GM12891 (cell line): Measurements from ENCODE around the gene DNTTIP2.
"Not testable (repeated sequence)": the region's sequence is repeated elsewhere in the genome, so short reads cannot be mapped to it uniquely, and the experiment has no call there.

Source experiments
- DNase-seq: peaks from one replicate; pipeline ENCODE4 v3.0.0; 2011; ENCODE audit warnings: low spot score; ENCODE audit not compliant: insufficient read length
- FAIRE-seq: peaks from 2 replicates; lab custom pipeline; 2011; peaks lifted over from hg19 to GRCh38; lab: Jason Lieb, UNC
- PAX5 ChIP-seq: IDR thresholded peaks from 2 replicates; pipeline ENCODE4 v1.6.1; 2011; ENCODE audit warnings: low read length, moderate library complexity, mild to moderate bottlenecking; ENCODE audit not compliant: insufficient read depth, severe bottlenecking
- POLR2A ChIP-seq: IDR thresholded peaks from 2 replicates; pipeline ENCODE4 v1.6.1; 2011; ENCODE audit warnings: low read depth, low read length, control low read depth
- POLR2AphosphoS5 ChIP-seq: IDR thresholded peaks from 2 replicates; pipeline ENCODE4 v1.6.1; 2011; ENCODE audit warnings: low read depth, low read length, control low read depth
- POU2F2 ChIP-seq: IDR thresholded peaks from 2 replicates; pipeline ENCODE4 v1.6.1; 2011; ENCODE audit warnings: low read depth, mild to moderate bottlenecking, control low read depth, low read length, moderate library complexity
- SPI1 ChIP-seq: IDR thresholded peaks from 2 replicates; pipeline ENCODE4 v1.6.1; 2011; ENCODE audit warnings: low read depth, low read length, control low read depth
- TAF1 ChIP-seq: IDR thresholded peaks from 2 replicates; pipeline ENCODE4 v1.6.1; 2011; ENCODE audit warnings: low read depth, low read length, control low read depth

The DNTTIP2 gene

DNA sequence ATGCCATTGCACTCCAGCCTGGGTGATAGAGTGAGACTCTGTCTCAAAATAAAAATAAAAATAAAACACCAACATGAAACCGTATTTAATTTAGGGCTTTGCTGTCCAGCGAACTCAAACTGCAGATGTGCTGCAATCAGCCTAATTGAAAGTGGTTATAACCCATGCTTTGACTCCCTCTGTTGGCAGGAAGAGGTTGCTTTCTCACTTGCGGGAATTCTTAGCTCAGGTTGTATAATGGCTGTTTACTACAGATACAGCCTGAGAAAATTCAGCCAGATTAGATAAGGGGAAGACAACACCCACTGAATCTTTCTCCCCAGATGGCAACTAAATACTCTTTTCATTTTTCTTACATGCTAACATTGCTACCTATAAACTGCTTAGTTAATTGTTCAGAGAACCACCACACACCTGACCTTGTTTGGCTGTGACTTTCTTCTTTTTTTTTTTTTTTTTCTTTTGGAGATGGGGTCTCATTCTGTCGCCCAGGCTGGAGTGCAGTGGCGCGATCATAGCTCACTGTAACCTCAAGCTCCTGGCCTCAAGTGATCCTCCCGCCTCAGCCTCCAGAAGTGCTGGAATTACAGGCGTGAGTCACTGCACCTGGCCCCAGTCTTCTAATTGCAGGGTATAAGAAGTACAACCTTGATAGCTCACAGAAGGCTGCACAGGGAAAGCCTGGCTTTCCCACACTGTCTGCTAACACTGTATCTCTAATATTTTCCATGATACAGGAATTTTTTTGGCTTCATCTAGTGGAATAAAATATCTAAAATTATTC, 34.6 kb downstream of the DNTTIP2 start:
- no peak for TF ChIP-seq PAX5
- no peak for TF ChIP-seq POLR2A
- TF ChIP-seq SPI1: no peak
- TF ChIP-seq POLR2AphosphoS5: no peak
- no peak for TF ChIP-seq TAF1
- TF ChIP-seq POU2F2: no peak
- peak; percentile 31 for DNase-seq
- peak; percentile 45 for FAIRE-seq

GRCh38 chr1:93842750-93843500, 36.1 kb downstream of the DNTTIP2 start:
- DNase-seq: no peak
- FAIRE-seq: no peak
- TF ChIP-seq PAX5 (no peak), POU2F2 (no peak), TAF1 (no peak), POLR2A (no peak), POLR2AphosphoS5 (no peak), SPI1 (no peak)

- DNase-seq (no peak), FAIRE-seq (no peak)
- no peak for TF ChIP-seq TAF1
- no peak for TF ChIP-seq SPI1
- no peak for TF ChIP-seq POU2F2
- TF ChIP-seq POLR2AphosphoS5: no peak
- no peak for TF ChIP-seq POLR2A
- no peak for TF ChIP-seq PAX5
These were observed 37.2 kb downstream of the DNTTIP2 start for GRCh38 chr1:93841771-93842170.

DNA sequence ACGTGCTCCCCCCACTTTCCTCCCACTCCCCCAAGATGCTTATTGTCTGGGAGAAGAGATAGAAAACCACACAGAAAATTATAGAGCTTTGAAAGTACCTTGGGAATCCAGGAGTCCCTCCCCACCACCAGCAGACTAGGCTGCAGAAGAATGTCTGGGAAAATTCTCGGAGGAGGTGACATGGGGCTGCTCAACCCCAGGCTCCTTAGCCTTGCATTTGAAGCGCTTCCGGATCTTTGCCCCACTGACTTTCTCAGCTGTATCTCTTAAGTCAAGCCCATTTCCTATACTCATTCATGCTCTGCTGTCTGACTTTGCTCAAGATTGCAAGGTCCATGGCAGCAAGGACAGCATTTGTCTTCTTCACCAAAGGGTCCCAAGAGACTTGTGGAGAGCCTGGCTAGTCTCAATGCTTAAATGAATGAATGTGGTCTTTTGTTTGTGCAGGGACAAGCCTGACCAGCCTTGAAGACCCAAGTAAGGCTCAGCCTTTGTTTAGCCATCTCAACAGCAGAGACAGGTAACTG, 38.0 kb downstream of the DNTTIP2 start:
- TF ChIP-seq POU2F2 (no peak), TAF1 (no peak), POLR2AphosphoS5 (no peak), POLR2A (no peak), PAX5 (no peak), SPI1 (no peak)
- FAIRE-seq (no peak), DNase-seq (no peak)

DNA sequence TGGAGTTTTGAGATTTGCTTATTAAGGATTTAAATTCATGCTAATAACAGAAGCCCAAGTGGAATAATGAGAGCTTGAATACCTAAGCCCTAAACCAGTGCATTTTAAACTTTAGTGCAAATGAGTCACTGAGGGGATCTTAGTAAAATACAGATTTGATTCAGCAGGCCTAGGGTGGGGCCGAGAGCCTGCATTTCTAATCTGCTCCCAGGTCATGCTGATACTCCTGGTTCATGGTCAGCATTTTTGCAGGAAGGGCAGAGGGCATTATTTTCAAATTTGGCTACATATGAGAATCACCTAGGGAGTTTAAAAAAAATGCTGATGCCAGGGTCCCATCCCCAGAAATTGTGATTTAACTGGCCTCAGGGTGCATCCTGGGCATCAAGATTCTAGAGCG, 39.3 kb downstream of the DNTTIP2 start:
- FAIRE-seq (no peak), DNase-seq (no peak)
- TF ChIP-seq TAF1 (no peak), POU2F2 (no peak), SPI1 (no peak), PAX5 (no peak), POLR2AphosphoS5 (no peak), POLR2A (no peak)

DNA sequence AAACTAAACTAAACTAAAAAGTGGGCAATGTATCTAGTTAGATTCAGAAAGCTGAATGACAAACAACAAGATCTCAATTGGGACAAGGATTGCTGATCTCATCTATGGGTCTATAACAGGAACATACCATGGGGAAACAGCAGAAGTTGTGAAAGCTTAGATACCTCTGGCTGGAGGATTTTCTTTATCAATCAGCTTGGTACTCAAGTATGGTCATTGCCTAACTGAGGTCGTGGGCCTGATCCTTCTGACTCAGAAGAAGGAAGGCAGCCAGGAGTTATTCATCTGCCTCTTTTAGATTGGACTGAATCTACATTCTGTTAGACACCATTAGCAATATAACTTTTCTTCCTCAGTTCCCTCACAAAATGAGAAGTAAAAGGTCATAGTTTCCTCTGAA, 39.7 kb downstream of the DNTTIP2 start:
- TF ChIP-seq POLR2A (no peak), TAF1 (no peak), POLR2AphosphoS5 (no peak)
- FAIRE-seq (no peak), DNase-seq (no peak)

GRCh38 chr1:93837961-93838360, 41.0 kb downstream of the DNTTIP2 start:
- DNase-seq (no peak), FAIRE-seq (no peak)
- no peak for TF ChIP-seq SPI1
- no peak for TF ChIP-seq TAF1
- TF ChIP-seq POU2F2: no peak
- no peak for TF ChIP-seq POLR2A
- no peak for TF ChIP-seq POLR2AphosphoS5
- TF ChIP-seq PAX5: no peak

DNA sequence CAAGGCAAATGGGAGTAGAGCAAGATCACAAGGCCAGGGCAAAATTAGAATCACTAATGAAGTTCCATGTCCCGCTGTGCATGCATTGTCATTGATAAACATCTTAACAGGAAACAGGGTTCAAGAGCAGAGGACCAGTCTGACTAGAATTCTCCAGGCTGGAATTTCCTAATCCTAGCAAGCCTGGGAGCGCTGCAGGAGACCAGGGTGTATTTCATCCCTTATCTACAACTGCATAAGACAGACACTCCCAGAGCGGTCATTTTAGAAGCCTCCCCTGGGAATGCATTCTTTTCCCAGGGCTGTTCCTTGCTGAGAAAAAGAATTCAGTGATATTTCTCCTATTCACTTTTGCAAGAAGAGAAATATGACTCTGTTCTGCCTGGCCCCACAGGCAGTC, 45.7 kb downstream of the DNTTIP2 start:
- DNase-seq, FAIRE-seq: not testable (repeated sequence)

- FAIRE-seq (no peak), DNase-seq (no peak)
- TF ChIP-seq POU2F2 (no peak), SPI1 (no peak), TAF1 (no peak), POLR2AphosphoS5 (no peak), POLR2A (no peak), PAX5 (no peak)
These were observed 49.9 kb downstream of the DNTTIP2 start for GRCh38 chr1:93829061-93829460.

DNA sequence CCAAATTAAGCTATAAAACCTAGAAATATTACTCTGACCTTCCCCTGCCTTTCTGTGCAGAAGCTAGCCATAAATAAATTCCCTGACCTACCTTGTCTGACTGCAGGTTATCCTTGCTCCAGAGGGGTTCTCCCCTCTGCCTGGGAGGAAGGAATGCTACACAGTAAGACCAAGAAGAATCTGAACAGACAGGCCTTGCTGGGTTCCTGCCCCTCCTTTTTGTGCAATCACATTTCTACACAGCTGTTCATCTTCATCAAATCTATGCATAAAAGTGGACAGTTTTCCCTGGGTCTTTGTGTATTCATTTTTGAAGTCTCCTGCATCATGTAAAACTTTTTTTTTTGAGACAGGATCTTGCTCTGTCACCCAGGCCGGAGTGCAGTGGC, 50.6 kb downstream of the DNTTIP2 start:
- TF ChIP-seq POLR2A (no peak), POLR2AphosphoS5 (no peak), PAX5 (no peak), POU2F2 (no peak), TAF1 (no peak), SPI1 (no peak)
- DNase-seq (no peak), FAIRE-seq (no peak)
